IPS-11a (cell line): ENCODE measurements around the gene SLC6A6.
"Not testable (repeated sequence)": the region's sequence is repeated elsewhere in the genome, so short reads cannot be mapped to it uniquely, and the experiment has no call there.

Source experiments
- H3K4me3 ChIP-seq: one replicate; pipeline ENCODE4 v1.5.1; 2013; ENCODE audit warnings: low read depth, low read length, control low read depth

Gene SLC6A6

GRCh38 chr3:14397531-14397930 lies 4.9 kb upstream of the SLC6A6 start:
- no peak overlapping the region for H3K4me3 ChIP-seq

GRCh38 chr3:14397940-14398796 lies 4.2 kb upstream of the SLC6A6 start:
- H3K4me3 ChIP-seq: no peak overlapping the region

GRCh38 chr3:14398797-14399106 lies 3.7 kb upstream of the SLC6A6 start:
- no peak overlapping the region for H3K4me3 ChIP-seq

- H3K4me3 ChIP-seq: peak overlapping the region; percentile 17
These were observed 608 bp upstream of the SLC6A6 start for GRCh38 chr3:14401692-14402303.

GRCh38 chr3:14403619-14404155 lies 1.3 kb downstream of the SLC6A6 start:
- peak overlapping the region; percentile 97 for H3K4me3 ChIP-seq

- H3K4me3 ChIP-seq: no peak overlapping the region
These were observed 1.8 kb downstream of the SLC6A6 start for GRCh38 chr3:14404186-14404585.

GRCh38 chr3:14404631-14405359 lies 2.4 kb downstream of the SLC6A6 start:
- H3K4me3 ChIP-seq: no peak overlapping the region

GRCh38 chr3:14405360-14406238 lies 3.2 kb downstream of the SLC6A6 start:
- H3K4me3 ChIP-seq: no peak overlapping the region

GRCh38 chr3:14406336-14406735 lies 3.9 kb downstream of the SLC6A6 start:
- H3K4me3 ChIP-seq: no peak overlapping the region

- H3K4me3 ChIP-seq: no peak overlapping the region
These were observed 4.4 kb downstream of the SLC6A6 start for GRCh38 chr3:14406766-14407165.

- H3K4me3 ChIP-seq: no peak overlapping the region
These were observed 4.8 kb downstream of the SLC6A6 start for GRCh38 chr3:14407203-14407602.

GRCh38 chr3:14409779-14410063 lies 7.3 kb downstream of the SLC6A6 start:
- not testable (repeated sequence) for H3K4me3 ChIP-seq

- no peak overlapping the region for H3K4me3 ChIP-seq
These were observed 7.7 kb downstream of the SLC6A6 start for GRCh38 chr3:14410106-14410502.

- no peak overlapping the region for H3K4me3 ChIP-seq
These were observed 8.2 kb downstream of the SLC6A6 start for GRCh38 chr3:14410503-14411165.

- no peak overlapping the region for H3K4me3 ChIP-seq
These were observed 8.7 kb downstream of the SLC6A6 start for GRCh38 chr3:14411166-14411526.

- no peak overlapping the region for H3K4me3 ChIP-seq
These were observed 9.6 kb downstream of the SLC6A6 start for GRCh38 chr3:14411988-14412387.

- H3K4me3 ChIP-seq: no peak overlapping the region
These were observed 10.5 kb downstream of the SLC6A6 start for GRCh38 chr3:14412831-14413380.

- no peak overlapping the region for H3K4me3 ChIP-seq
These were observed 11.1 kb downstream of the SLC6A6 start for GRCh38 chr3:14413381-14414071.

GRCh38 chr3:14414846-14415464 lies 12.5 kb downstream of the SLC6A6 start:
- H3K4me3 ChIP-seq: no peak overlapping the region
